GM12878 (cell line): ENCODE measurements around the gene ENSA. TPM values are rescaled to one million over a fixed set of nuclear protein-coding genes. Genes with fewer than 3 reads are reported as not detected.
"Not testable (repeated sequence)": the region's sequence is repeated elsewhere in the genome, so short reads cannot be mapped to it uniquely, and the experiment has no call there.

Experiments used
- ATAC-seq: fragments of 200-7000 bp; cut with Tn5 transposase; 3 replicates; pipeline ENCODE4 v1.9.1; 2020; ENCODE audit warnings: mild to moderate bottlenecking, moderate library complexity
- BruUV-seq: library from RNA; stranded (reverse); fragments of 400-500 nt; replicated peaks from 2 replicates; lab custom pipeline; 2021; lab: Mats Ljungman, UMichigan
- CTCF ChIA-PET: fragments of 300-600 bp; sonication (Branson Sonifier 250); formaldehyde crosslinking; extraction: SDS; loops from one replicate; lab custom pipeline; 2021; ENCODE audit warnings: inconsistent platforms; lab: Yijun Ruan, JAX
- POLR2A ChIA-PET: fragments of 350-600 bp; formaldehyde crosslinking; extraction: SDS; loops from one replicate; lab custom pipeline; 2021; ENCODE audit warnings: inconsistent platforms; lab: Charles Lee
- RAD21 ChIA-PET: fragments of 300-600 bp; sonication (Branson Sonifier 250); formaldehyde crosslinking; loops from one replicate; lab custom pipeline; 2023; ENCODE audit warnings: antibody characterized with exemption; ENCODE audit not compliant: unreplicated experiment; lab: Charles Lee
- SMC1A ChIA-PET: fragments of 300-600 bp; sonication (Branson Sonifier 250); formaldehyde crosslinking; loops from one replicate; lab custom pipeline; 2023; ENCODE audit not compliant: unreplicated experiment, uncharacterized antibody; lab: Charles Lee
- DNase-seq: peaks from one replicate; pipeline ENCODE4 v3.0.0-alpha.2; 2011; ENCODE audit warnings: low read depth, low spot score
- FAIRE-seq: peaks from 3 replicates; lab custom pipeline; 2011; peaks lifted over from hg19 to GRCh38; lab: Jason Lieb, UNC
- H2AFZ ChIP-seq: 2 replicates; pipeline ENCODE4 v1.6.0; 2011; ENCODE audit warnings: low read depth, low read length, control low read depth; ENCODE audit not compliant: control insufficient read depth
- H3K27ac ChIP-seq: 2 replicates; pipeline ENCODE4 v1.5.1; 2011; ENCODE audit warnings: control low read depth; ENCODE audit not compliant: control insufficient read depth, insufficient read depth
- H3K27me3 ChIP-seq, 2 experiments: replicated peaks in 1 of 2; 2 replicates each; pipeline versions ENCODE4 v1.6.0 to v1.6.1; 2011; ENCODE audit warnings: low read length in 1 of 2; ENCODE audit not compliant: control insufficient read depth in 2 of 2, insufficient read depth in 2 of 2
- H3K36me3 ChIP-seq, 2 experiments: 2 replicates each; pipeline ENCODE4 v1.5.1; 2011; ENCODE audit warnings: low read length in 1 of 2; ENCODE audit not compliant: control insufficient read depth in 2 of 2, insufficient read depth in 2 of 2
- H3K4me1 ChIP-seq: 2 replicates; pipeline ENCODE4 v1.6.1; 2011; ENCODE audit warnings: mild to moderate bottlenecking, low read length, moderate library complexity, mixed read lengths; ENCODE audit not compliant: control insufficient read depth, insufficient read depth
- H3K4me2 ChIP-seq: 2 replicates; pipeline ENCODE4 v1.6.0; 2011; ENCODE audit warnings: control low read depth; ENCODE audit not compliant: control insufficient read depth, insufficient read depth
- H3K4me3 ChIP-seq: fragments of 200-600 bp; sonication (generic); 2 replicates; pipeline ENCODE4 v1.5.1; 2016
- H3K79me2 ChIP-seq: 2 replicates; pipeline ENCODE4 v1.6.0; 2011; ENCODE audit warnings: low read length; ENCODE audit not compliant: control insufficient read depth, insufficient read depth
- H3K9ac ChIP-seq: 2 replicates; pipeline ENCODE4 v1.8.0; 2011; ENCODE audit warnings: low read length, control low read depth, mixed read lengths; ENCODE audit not compliant: control insufficient read depth, insufficient read depth
- H3K9me3 ChIP-seq: replicated peaks from 3 replicates; pipeline ENCODE4 v1.5.1; 2011; ENCODE audit warnings: mild to moderate bottlenecking, low read length; ENCODE audit not compliant: control insufficient read depth, insufficient read depth
- H4K20me1 ChIP-seq: 2 replicates; pipeline ENCODE4 v1.6.0; 2011; ENCODE audit not compliant: control insufficient read depth, insufficient read depth
- BCLAF1 ChIP-seq: fragments of 450-650 bp; IDR thresholded peaks from 2 replicates; pipeline ENCODE4 v1.6.1; 2017; ENCODE audit warnings: antibody characterized with exemption, mild to moderate bottlenecking, moderate library complexity
- CHD2 ChIP-seq: IDR thresholded peaks from 2 replicates; pipeline ENCODE4 v1.6.1; 2011; ENCODE audit warnings: low read depth, low read length, improper control_type of control experiment, borderline replicate concordance
- FOXK2 ChIP-seq: fragments of 450-650 bp; IDR thresholded peaks from 2 replicates; pipeline ENCODE4 v1.6.1; 2017; ENCODE audit warnings: mild to moderate bottlenecking, moderate library complexity
- HDAC6 ChIP-seq: fragments of 200-600 bp; sonication (generic); IDR thresholded peaks from one replicate; pipeline ENCODE4 v1.8.0; 2017; ENCODE audit warnings: antibody characterized with exemption; ENCODE audit not compliant: unreplicated experiment
- KLF5 ChIP-seq: fragments of 450-650 bp; IDR thresholded peaks from 2 replicates; pipeline ENCODE4 v1.6.1; 2014; ENCODE audit warnings: mild to moderate bottlenecking; ENCODE audit not compliant: partially characterized antibody
- MEF2B ChIP-seq: fragments of 450-650 bp; IDR thresholded peaks from 2 replicates; pipeline ENCODE4 v1.6.1; 2018; ENCODE audit warnings: mild to moderate bottlenecking, moderate library complexity; ENCODE audit not compliant: partially characterized antibody, poor library complexity, severe bottlenecking
- SIN3A ChIP-seq: IDR thresholded peaks from 2 replicates; pipeline ENCODE4 v1.6.1; 2012; ENCODE audit warnings: low read depth, low read length, improper control_type of control experiment
- SIX5 ChIP-seq: IDR thresholded peaks from 2 replicates; pipeline ENCODE4 v1.6.1; 2011; ENCODE audit warnings: mild to moderate bottlenecking, low read depth, low read length, moderate library complexity; ENCODE audit not compliant: severe bottlenecking
- ZNF274 ChIP-seq: IDR thresholded peaks from one replicate; pipeline ENCODE4 v1.8.0; 2011; ENCODE audit not compliant: insufficient read length, insufficient read depth
- WGBS: methylation state at CpG from one replicate; pipeline ENCODE4 v1.1.6; 2016; ENCODE audit warnings: low lambda C conversion rate; ENCODE audit not compliant: insufficient replicate concordance, insufficient coverage; ENCODE audit errors: missing lambda C conversion rate; 5-methylcytosine and 5-hydroxymethylcytosine counted together
- in situ Hi-C: fragments of 300-500 bp; cut with MboI; formaldehyde crosslinking; loops from 9 replicates; pipeline ENCODE4 v1.14.3; 2018; ENCODE audit warnings: mixed read lengths
- intact Hi-C: fragments of 100-400 bp; cut with micrococcal nuclease; formaldehyde crosslinking; loops from one replicate; pipeline ENCODE4 v1.14.2; 2022; ENCODE audit not compliant: unreplicated experiment
- polyA plus RNA-seq, 11 experiments: library from polyadenylated mRNA; depleted of rRNA in 4 of 11; unstranded in 6 of 11; stranded (reverse) in 5 of 11; fragments of >200 nt; fragmentation: Nextera tagmentation in 4 of 11; fragmentation: Illumina TruSeq in 1 of 11; extraction: Ambion mirVana in 4 of 11; extraction: Trizol in 1 of 11; gene quantifications; 1 replicate in 1 of 11; 2 replicates in 10 of 11; pipeline versions ENCODE4 v1.2.1 to v1.2.3, GENCODE V29; 2011 to 2016; ENCODE audit warnings: inconsistent platforms in 2 of 11, missing spikeins in 2 of 11, low read depth in 1 of 11
- total RNA-seq, 4 experiments: library from RNA; depleted of rRNA in 3 of 4; stranded (reverse); fragments of >200 nt in 3 of 4; fragmentation: Illumina TruSeq in 1 of 4; extraction: Trizol in 1 of 4; gene quantifications; 2 replicates each; pipeline versions ENCODE4 v1.2.1 to v1.2.3, GENCODE V29; 2013 to 2021

The ENSA gene
- total and polyA plus RNA-seq, 10 of the 15 experiments (the other 5 are each of a cell fraction or from before 2014, with no cell fraction given): 56.1 to 605 (median 143) TPM

DNA sequence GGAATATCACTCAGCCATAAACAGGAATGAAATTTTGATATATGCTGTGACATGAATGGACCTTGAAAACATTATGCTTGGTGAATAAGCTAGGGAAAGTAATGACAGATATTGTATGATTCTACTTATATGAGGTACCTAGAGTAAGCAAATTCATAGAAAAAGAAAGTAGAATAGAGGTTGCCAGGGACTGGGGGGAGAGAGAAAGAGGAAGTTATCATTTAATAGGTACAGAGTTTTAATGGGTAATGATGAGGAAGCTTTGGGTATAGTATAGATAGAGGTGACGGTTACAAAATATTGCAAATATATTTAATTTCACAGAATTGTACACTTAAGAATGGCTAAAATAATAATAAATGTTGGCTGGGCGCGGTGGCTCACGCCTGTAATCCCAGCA lies 31.2 kb upstream of the ENSA start:
- ChIA-PET CTCF (interaction anchor here (0.7 to 2.8 kb wide), 2 partner anchors 15 to 23 kb away, joined by 3 to 8 read pairs; no protein-coding TSS in a partner anchor), RAD21 (no interaction called here), SMC1A (interaction anchor here (0.6 kb wide), 1 partner anchor 20 kb away, joined by 3 read pairs; no protein-coding TSS in a partner anchor), POLR2A (no interaction called here)
- Histone ChIP-seq H3K4me3 (no peak overlapping the region), H3K36me3 (peaks cover 0 to 4% of the 10 kb centered on the region in 2 experiments; a peak in 1 of 4 replicates), H2AFZ (no peak overlapping the region), H3K27me3 (no peaks in the 10 kb centered on the region), H4K20me1 (no peaks in the 10 kb centered on the region), H3K9ac (no peak overlapping the region), H3K27ac (no peak overlapping the region), H3K4me2 (no peak overlapping the region), H3K79me2 (no peaks in the 10 kb centered on the region), H3K4me1 (no peaks in the 10 kb centered on the region), H3K9me3 (no peaks in the 10 kb centered on the region)
- intact Hi-C loops: no loop called here
- BruUV-seq: no TSS peak
- FAIRE-seq: peak; percentile 35
- 85% methylated on average over 4 of the region's 4 CpGs for WGBS
- no peak for ATAC-seq
- in situ Hi-C loops: no loop called here
- no peak for TF ChIP-seq BCLAF1
- no peak for TF ChIP-seq FOXK2
- no peak for TF ChIP-seq HDAC6
- no peak for TF ChIP-seq SIN3A
- TF ChIP-seq SIX5: no peak
- TF ChIP-seq ZNF274: no peak
- TF ChIP-seq KLF5: no peak
- TF ChIP-seq CHD2: no peak
- no peak for TF ChIP-seq MEF2B
- DNase-seq: no peak

- in situ Hi-C loops, FAIRE-seq, ATAC-seq, RAD21 ChIA-PET, H3K27ac ChIP-seq, BruUV-seq, SMC1A ChIA-PET, H3K27me3 ChIP-seq, H3K4me2 ChIP-seq, DNase-seq, H3K4me3 ChIP-seq, H2AFZ ChIP-seq, H4K20me1 ChIP-seq, H3K36me3 ChIP-seq, H3K79me2 ChIP-seq, H3K4me1 ChIP-seq, H3K9me3 ChIP-seq, H3K9ac ChIP-seq, intact Hi-C loops: not testable (repeated sequence)
- 97% methylated on average over 4 of the region's 4 CpGs for WGBS
- ChIA-PET CTCF (interaction anchor here (1.1 kb wide), 1 partner anchor 97 kb away, joined by 3 read pairs; no protein-coding TSS in a partner anchor), POLR2A (interaction anchor here (0.7 to 1.2 kb wide), 2 partner anchors 27 to 41 kb away, joined by 3 read pairs; no protein-coding TSS in a partner anchor)
Measured at GRCh38 chr1:150657064-150657463, 27.7 kb upstream of the ENSA start.
